Measurements from ENCODE around the gene GZMH.
"Not testable (repeated sequence)": the region's sequence is repeated elsewhere in the genome, so short reads cannot be mapped to it uniquely, and the experiment has no call there.

The GZMH gene

GRCh38 chr14:24597403-24597802, 12.1 kb downstream of the GZMH start:
- Histone ChIP-seq H4K20me1 (ENCODE audit: control insufficient read depth, insufficient read depth, low read depth, low read length) (no peaks in the 10 kb centered on the region), H3K27ac (ENCODE audit: low read depth, low read length) (no peak overlapping the region), H3K4me2 (ENCODE audit: low read length) (no peak overlapping the region), H3F3A (ENCODE audit: control insufficient read depth, insufficient read depth) (no peaks in the 10 kb centered on the region), H3K4me1 (ENCODE audit: control insufficient read depth, low read length) (no peaks in the 10 kb centered on the region), H3K79me2 (ENCODE audit: control insufficient read depth, low read length) (no peaks in the 10 kb centered on the region), H3K4me3 (ENCODE audit: low read length) (no peak overlapping the region), H3K36me3 (ENCODE audit: control insufficient read depth, low read length) (no peaks in the 10 kb centered on the region), H3K9me2 (replicated peaks; ENCODE audit: control insufficient read depth, low read length) (no peaks in the 10 kb centered on the region; the same call in 1 of the 2 replicates), H3K9me3 (ENCODE audit: control insufficient read depth, insufficient read depth, low read length) (no peaks in the 10 kb centered on the region), H3K27me3 (ENCODE audit: control insufficient read depth, low read length) (no peaks in the 10 kb centered on the region; the same call in 1 of the 2 replicates)
- TF ChIP-seq EZH2phosphoT487 (IDR thresholded peaks at IDR 0.05; ENCODE audit: borderline replicate concordance, low read length) (no peak), CTCF (IDR thresholded peaks at IDR 0.05; ENCODE audit: low read depth, low read length, poor library complexity, severe bottlenecking) (no peak)

- H3K9me3 ChIP-seq (ENCODE audit: control insufficient read depth, insufficient read depth, low read length), result no peaks in the 10 kb centered on the region
- no peak overlapping the region for H3K4me2 ChIP-seq (ENCODE audit: low read length)
- no peaks in the 10 kb centered on the region for H4K20me1 ChIP-seq (ENCODE audit: control insufficient read depth, insufficient read depth, low read depth, low read length)
- H3K4me1 ChIP-seq (ENCODE audit: control insufficient read depth, low read length), result no peaks in the 10 kb centered on the region
- no peak for TF ChIP-seq CTCF (IDR thresholded peaks at IDR 0.05; ENCODE audit: low read depth, low read length, poor library complexity, severe bottlenecking)
- no peak for TF ChIP-seq EZH2phosphoT487 (IDR thresholded peaks at IDR 0.05; ENCODE audit: borderline replicate concordance, low read length)
- no peaks in the 10 kb centered on the region; the same call in 1 of the 2 replicates for H3K9me2 ChIP-seq (replicated peaks; ENCODE audit: control insufficient read depth, low read length)
- H3K36me3 ChIP-seq (ENCODE audit: control insufficient read depth, low read length), result no peaks in the 10 kb centered on the region
- no peaks in the 10 kb centered on the region for H3K79me2 ChIP-seq (ENCODE audit: control insufficient read depth, low read length)
- no peak overlapping the region for H3K4me3 ChIP-seq (ENCODE audit: low read length)
- H3K27ac ChIP-seq (ENCODE audit: low read depth, low read length), result no peak overlapping the region
- H3F3A ChIP-seq (ENCODE audit: control insufficient read depth, insufficient read depth), result no peaks in the 10 kb centered on the region
- no peaks in the 10 kb centered on the region for H3K27me3 ChIP-seq (ENCODE audit: control insufficient read depth, low read length)
Measured at GRCh38 chr14:24595073-24595808, 14.2 kb downstream of the GZMH start.

- not testable (repeated sequence) for H3K4me2 ChIP-seq (ENCODE audit: low read length); H3K4me1 ChIP-seq (ENCODE audit: control insufficient read depth, low read length); H3F3A ChIP-seq (ENCODE audit: control insufficient read depth, insufficient read depth); H4K20me1 ChIP-seq (ENCODE audit: control insufficient read depth, insufficient read depth, low read depth, low read length); H3K79me2 ChIP-seq (ENCODE audit: control insufficient read depth, low read length); H3K36me3 ChIP-seq (ENCODE audit: control insufficient read depth, low read length); H3K9me3 ChIP-seq (ENCODE audit: control insufficient read depth, insufficient read depth, low read length); H3K4me3 ChIP-seq (ENCODE audit: low read length); H3K27me3 ChIP-seq (ENCODE audit: control insufficient read depth, low read length); H3K27ac ChIP-seq (ENCODE audit: low read depth, low read length); H3K9me2 ChIP-seq (replicated peaks; ENCODE audit: control insufficient read depth, low read length)
Measured at GRCh38 chr14:24591004-24591403, 18.5 kb downstream of the GZMH start.

GRCh38 chr14:24584402-24584801, 25.1 kb downstream of the GZMH start:
- H3K79me2 ChIP-seq (ENCODE audit: control insufficient read depth, low read length); H3K36me3 ChIP-seq (ENCODE audit: control insufficient read depth, low read length); H3K9me2 ChIP-seq (replicated peaks; ENCODE audit: control insufficient read depth, low read length); H3K27ac ChIP-seq (ENCODE audit: low read depth, low read length); H3K4me1 ChIP-seq (ENCODE audit: control insufficient read depth, low read length); H3K9me3 ChIP-seq (ENCODE audit: control insufficient read depth, insufficient read depth, low read length); H3F3A ChIP-seq (ENCODE audit: control insufficient read depth, insufficient read depth); H3K4me3 ChIP-seq (ENCODE audit: low read length); H4K20me1 ChIP-seq (ENCODE audit: control insufficient read depth, insufficient read depth, low read depth, low read length); H3K4me2 ChIP-seq (ENCODE audit: low read length); H3K27me3 ChIP-seq (ENCODE audit: control insufficient read depth, low read length): not testable (repeated sequence)

Data from DOHH2 (cell line).